ENCODE measurements around the gene CDH1. TPM values are rescaled to one million over a fixed set of nuclear protein-coding genes. Genes with fewer than 3 reads are reported as not detected.
"Not testable (repeated sequence)": the region's sequence is repeated elsewhere in the genome, so short reads cannot be mapped to it uniquely, and the experiment has no call there.

Gene CDH1
- not detected for total RNA-seq
- long read RNA-seq, donor 1: 0 reads
- long read RNA-seq, donor 2: 0 reads

DNA sequence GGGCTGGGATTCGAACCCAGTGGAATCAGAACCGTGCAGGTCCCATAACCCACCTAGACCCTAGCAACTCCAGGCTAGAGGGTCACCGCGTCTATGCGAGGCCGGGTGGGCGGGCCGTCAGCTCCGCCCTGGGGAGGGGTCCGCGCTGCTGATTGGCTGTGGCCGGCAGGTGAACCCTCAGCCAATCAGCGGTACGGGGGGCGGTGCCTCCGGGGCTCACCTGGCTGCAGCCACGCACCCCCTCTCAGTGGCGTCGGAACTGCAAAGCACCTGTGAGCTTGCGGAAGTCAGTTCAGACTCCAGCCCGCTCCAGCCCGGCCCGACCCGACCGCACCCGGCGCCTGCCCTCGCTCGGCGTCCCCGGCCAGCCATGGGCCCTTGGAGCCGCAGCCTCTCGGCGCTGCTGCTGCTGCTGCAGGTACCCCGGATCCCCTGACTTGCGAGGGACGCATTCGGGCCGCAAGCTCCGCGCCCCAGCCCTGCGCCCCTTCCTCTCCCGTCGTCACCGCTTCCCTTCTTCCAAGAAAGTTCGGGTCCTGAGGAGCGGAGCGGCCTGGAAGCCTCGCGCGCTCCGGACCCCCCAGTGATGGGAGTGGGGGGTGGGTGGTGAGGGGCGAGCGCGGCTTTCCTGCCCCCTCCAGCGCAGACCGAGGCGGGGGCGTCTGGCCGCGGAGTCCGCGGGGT, at the start of gene CDH1:
TSS of gene CDH1 (plus strand) at position 247 of the 684 bp plus-strand sequence. CDS start at position 371, 124 bp downstream.
- DNase-seq (ENCODE audit: low spot score): no peak
- intact Hi-C loops (cut with DNase I): no loop called here

DNA sequence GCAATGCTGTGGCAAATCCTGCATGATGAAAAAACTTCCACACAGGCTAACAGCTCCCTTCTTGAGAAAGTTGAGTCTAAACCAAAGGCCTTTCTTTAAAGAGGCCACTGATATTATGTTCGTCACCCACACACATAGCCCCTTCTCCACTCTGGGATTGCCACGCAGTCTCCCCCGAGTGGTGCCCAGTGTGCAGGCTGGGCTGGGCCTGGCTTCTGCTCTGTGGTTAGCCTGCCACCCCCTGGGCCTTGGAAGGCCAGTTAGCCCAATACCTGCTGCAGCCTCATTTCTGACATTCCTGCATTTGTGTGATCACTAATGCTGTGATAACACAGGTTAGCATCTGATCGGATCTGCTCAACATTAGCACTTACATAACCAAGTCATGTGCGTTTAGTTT, 47.2 kb upstream of the CDH1 start:
- intact Hi-C loops (cut with DNase I): loop anchor here in 1 of 2 donors (10.0 kb wide), 1 partner anchor 135 kb away; no protein-coding TSS in a partner anchor
- no peak for DNase-seq (ENCODE audit: low spot score)

DNA sequence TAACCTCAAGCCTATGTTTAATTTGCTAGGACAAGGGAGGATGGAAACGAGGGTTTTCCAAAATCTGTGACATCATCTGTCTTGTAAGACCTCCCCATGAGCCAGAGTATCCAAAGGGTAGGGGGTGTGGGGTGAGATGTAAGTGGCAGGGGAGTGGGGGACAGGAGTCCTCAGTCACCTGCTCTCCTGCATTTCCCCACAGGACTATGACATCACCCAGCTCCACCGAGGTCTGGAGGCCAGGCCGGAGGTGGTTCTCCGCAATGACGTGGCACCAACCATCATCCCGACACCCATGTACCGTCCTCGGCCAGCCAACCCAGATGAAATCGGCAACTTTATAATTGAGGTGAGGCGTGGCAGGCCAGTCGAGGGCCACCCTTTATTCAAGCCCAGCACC, 41.5 kb upstream of the CDH1 start:
- DNase-seq (ENCODE audit: low spot score): no peak
- intact Hi-C loops (cut with DNase I): no loop called here

DNA sequence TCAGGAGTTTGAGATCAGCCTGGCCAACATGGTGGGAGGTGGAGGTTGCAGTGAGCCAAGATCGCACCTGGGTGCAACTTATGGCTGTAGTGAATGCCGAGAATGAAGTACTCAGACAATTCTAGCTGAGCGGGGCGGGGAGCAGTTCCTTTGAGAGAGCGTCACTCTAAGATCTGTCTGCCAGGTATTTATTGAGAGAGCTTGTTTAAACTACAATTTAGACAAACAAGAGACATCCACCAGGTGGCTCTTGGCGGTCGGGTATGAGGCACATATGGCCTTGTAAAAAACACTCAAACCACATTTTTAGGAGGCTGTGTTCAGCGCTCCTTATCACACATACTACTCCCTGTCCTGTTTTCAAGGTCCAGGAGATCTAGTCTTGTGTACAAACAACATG, 40.6 kb upstream of the CDH1 start:
- no peak for DNase-seq (ENCODE audit: low spot score)
- intact Hi-C loops (cut with DNase I): no loop called here

DNA sequence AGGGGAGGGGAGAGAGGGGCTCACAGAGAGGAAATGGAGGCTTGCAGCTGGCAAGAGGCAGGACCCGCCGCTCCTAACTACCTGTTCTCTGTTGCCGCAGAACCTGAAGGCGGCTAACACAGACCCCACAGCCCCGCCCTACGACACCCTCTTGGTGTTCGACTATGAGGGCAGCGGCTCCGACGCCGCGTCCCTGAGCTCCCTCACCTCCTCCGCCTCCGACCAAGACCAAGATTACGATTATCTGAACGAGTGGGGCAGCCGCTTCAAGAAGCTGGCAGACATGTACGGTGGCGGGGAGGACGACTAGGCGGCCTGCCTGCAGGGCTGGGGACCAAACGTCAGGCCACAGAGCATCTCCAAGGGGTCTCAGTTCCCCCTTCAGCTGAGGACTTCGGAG, 39.0 kb upstream of the CDH1 start:
- DNase-seq (ENCODE audit: low spot score): no peak
- intact Hi-C loops (cut with DNase I): no loop called here

DNA sequence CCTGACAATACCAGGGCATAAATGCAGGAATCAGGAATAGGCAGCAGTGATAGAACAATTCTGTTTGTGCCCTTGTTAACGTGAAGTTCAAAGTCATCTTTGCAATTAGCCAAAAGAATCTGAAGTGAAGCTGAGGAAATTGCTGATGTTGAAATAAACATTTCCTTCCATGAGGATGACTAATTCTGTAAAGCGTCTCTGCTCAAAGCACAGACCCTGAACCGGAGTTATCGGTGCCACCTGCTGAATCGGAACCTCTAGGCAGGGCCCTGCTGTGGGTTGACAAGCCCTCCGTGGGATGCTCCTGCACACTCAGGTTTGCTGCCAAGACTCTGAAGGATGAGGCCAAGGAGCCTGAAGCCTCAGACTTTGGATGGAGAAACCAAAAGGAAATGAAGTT, 37.0 kb upstream of the CDH1 start:
- intact Hi-C loops (cut with DNase I): no loop called here
- no peak for DNase-seq (ENCODE audit: low spot score)

DNA sequence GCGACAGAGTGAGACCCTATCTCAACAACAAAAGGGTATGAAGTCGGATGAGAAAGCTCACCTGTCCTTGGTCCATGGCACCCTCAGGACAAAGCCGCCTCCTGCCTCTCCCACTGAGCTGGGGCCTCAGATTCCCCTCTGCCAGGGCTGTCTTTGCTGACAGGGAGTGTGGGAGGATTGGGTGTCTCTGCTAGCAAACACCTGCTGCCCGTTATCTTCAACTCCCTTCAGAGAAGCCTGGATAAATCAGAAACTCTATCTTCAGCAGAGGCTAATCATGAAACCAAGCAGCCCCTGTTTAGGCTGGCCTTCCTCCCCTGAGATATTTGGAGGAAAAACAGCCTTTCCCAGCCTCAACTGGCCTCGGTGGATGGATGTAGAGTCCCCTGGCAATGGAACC, 36.3 kb upstream of the CDH1 start:
- intact Hi-C loops (cut with DNase I): no loop called here
- no peak for DNase-seq (ENCODE audit: low spot score)

DNA sequence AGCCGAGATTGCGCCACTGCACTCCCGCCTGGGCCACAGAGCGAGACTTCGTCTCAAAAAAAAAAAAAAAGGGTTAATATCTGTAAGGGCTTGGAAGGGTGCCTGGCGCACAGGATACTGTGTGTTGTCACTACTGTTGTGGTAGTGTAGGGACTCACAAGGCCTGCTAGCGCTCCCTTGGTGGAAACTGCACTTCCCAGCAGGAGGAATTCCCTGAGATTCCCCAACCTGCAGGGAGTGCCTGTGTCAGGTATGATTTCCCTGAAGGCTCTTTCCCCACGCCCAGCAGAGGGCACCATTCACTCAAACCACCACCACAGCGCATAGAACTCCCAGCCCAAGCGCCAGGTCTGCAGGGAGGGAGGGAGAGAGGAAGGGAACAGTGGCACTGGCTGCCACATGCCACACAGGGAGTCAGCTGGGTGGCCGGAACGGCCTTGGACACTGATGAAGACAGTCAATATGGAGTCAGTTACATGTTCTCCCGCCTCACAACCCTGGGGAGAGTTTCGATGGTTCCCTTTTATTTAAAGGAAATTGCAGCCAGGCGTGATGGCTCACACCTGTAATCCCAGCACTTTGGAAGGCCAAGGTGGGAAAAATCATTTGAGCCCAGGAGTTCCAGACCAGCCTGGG, 32.7 kb upstream of the CDH1 start:
- peak; percentile 84 for DNase-seq (ENCODE audit: low spot score)
- intact Hi-C loops (cut with DNase I): no loop called here

DNA sequence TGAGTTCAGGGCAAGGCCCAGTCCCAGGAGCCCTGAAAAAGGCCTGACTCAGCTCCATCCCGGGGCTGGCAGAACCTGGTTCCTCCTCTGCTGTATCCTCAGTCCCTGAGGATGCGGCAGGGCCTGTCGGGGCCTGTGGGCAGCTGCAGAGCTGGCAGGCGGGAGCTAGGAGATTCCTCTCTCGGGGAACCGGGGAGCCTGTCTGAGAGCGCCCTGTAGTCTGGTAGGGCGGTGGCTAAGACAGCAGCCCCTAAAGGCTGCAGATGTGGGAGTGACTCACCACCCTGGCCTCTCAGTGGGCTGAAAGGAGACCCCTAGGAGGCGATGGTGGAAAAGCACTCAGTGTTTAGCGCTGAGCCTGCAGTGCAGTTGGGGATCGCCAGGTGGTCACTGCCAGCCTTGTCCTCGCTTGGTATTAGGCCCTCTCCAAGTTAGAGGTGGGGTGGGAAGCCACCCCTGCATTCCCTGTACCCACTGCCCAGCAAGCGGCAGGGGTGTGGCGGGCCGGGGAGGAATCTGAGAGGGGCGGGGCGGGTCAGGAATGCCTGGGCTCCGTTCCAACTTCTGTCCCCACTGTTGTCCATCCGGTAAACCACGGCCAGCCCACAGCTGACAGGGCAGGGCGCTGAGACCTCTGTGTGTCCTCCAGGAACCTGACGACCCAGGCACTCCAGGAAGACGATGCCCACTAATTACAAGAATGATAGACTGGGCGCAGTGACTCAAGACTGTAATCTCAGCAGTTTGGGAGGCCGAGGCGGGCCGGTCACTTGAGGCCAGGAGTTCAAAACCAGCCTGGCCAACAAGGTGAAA, 29.5 kb upstream of the CDH1 start:
- intact Hi-C loops (cut with DNase I): no loop called here
- no peak for DNase-seq (ENCODE audit: low spot score)

DNA sequence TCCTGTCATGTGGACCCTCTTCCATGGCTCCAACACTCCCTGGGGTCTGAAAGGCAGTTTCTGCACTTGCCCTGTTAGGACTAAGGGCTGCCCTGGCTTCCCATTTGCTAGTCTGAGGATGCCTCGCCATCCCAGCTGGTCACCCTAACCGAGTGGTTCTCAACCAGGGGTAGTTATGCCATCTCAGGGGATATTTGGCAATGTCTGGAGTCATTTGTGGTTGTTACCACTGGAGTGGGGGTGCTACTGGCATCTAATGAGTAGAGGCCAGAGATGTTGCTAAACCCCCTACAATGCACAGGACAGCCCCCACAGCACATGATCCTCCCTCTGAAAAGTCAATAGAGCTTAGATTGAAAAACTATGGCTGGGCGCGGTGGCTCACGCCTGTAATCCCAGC, 26.9 kb upstream of the CDH1 start:
- DNase-seq (ENCODE audit: low spot score): no peak
- intact Hi-C loops (cut with DNase I): no loop called here

DNA sequence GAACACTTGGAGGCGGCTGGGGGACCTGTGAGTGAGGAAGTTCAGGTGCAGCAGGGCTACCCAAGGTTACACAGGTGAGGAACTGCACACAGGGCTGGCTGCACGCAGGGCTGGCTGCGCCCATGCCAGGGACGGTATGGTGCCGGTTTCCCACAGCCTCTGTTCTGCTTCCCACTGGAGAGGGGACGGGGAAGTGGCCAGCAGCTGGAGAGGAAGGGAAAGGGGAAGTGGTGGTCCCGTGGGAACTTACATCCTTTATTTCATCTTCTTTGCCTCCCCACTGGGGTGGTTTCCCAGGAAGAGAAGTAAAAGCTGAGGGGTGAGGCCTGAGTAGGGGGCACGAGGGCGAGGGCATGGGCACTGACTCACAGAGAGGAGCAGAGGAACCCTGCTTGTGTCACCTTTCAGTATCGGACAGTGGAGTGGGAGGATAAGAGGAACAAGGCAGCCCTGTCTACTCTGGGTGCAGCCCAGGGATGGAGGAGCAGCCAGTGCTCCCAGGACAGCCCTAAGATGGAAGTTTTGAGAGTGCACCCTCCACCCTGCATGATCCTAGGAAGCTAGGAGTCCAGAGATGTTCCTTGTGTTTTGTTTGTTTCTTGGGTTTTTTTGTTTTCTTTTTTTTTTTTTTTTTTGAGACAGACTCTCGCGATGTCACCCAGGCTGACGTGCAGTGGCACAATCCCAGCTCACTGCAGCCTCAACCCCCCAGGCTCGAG, 25.5 kb upstream of the CDH1 start:
- DNase-seq (ENCODE audit: low spot score): no peak
- intact Hi-C loops (cut with DNase I): no loop called here

DNA sequence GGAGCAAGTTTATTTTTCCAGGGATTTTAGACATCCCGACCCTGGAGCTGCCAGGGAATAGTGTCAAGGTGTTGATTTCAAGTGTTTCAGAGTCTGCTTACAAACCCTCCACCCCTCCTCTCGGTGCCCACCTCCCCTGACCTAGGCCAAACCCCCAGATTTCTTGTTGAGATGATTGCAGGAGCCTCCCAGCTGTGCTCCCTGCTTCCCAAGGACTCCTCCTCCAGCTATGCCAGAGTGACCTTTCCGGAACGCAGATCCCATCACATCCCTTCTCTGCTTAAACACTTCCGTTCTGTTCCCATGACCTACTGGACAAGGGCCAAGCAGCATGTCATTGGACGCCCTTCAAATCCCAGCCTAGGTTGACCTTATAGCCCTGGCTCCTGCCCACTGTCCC, 23.7 kb upstream of the CDH1 start:
- no peak for DNase-seq (ENCODE audit: low spot score)
- intact Hi-C loops (cut with DNase I): no loop called here

DNA sequence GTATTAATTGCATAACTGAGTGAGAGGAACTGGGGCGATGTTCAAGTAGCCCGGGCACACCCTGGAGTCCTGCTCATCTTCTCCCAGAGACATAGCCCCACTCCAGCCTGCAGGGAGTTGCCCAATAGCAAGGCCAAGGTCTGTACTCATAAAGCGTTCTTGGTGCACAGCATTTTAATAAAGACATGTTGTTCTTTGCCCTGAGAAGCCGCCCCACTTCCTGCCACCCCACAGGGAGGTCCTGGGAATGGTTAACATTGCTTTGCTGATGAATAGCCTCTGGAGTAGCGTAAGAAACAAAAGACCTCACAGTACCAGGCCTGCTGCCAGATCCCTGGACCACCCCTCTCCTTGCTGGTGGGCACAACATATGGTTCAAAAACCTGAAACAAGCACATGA, 21.6 kb upstream of the CDH1 start:
- no peak for DNase-seq (ENCODE audit: low spot score)
- intact Hi-C loops (cut with DNase I): no loop called here

DNA sequence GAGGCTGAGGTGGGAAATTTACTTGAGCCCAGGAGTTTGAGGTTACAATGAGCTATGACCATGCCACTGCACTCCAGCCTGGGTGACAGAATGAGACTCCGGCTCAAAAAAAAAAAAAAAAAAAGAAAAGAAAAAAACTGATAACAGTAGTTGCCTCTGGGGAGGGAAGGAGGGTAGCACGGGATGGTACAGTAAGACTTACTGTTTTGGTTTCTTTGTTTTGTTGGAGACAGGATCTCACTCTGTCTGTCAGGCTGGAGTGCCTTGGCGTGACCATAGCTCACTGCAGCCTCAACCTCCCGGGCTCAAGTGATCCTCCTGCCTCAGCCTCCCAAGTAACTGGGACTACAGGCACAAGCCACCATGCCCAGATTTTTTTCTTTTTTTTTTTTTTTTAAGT, 20.6 kb upstream of the CDH1 start:
- DNase-seq (ENCODE audit: low spot score); intact Hi-C loops (cut with DNase I): not testable (repeated sequence)

DNA sequence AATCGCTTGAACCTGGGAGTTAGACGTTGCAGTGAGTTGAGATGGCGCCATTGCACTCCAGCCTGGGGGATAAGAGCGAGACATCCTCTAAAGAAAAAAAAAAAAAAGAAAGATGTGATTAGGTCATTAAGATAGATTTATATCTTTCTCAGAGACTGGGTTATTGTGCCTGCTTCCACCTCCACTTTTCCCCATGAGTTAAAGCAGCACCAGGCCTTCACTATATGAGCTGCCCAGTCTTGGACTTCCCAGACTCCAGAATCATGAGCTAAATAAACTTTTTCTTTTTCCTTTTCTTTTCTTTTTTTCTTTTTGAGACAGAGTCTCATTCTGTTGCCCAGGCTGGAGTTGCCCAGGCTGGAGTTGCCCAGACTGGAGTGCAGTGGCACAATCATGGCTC, 19.4 kb upstream of the CDH1 start:
- intact Hi-C loops (cut with DNase I): no loop called here
- no peak for DNase-seq (ENCODE audit: low spot score)

DNA sequence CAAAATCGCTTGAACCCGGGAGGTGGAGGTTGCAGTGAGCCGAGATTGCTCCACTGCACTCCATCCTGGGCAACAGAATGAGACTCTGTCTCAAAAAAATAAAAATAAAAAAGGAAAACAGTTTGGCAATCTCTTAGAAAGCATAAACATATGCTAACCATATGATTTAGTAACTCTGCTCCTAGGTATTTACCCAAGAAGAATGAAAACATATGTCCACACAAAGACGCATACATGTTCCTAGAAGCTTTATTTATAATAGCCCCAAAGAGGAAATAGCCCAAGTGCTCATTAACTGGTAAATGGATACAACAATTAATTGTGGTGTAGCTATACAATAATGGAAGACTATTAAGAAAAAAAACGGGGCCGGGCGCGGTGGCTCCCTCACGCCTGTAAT, 18.5 kb upstream of the CDH1 start:
- intact Hi-C loops (cut with DNase I): no loop called here
- no peak for DNase-seq (ENCODE audit: low spot score)

DNA sequence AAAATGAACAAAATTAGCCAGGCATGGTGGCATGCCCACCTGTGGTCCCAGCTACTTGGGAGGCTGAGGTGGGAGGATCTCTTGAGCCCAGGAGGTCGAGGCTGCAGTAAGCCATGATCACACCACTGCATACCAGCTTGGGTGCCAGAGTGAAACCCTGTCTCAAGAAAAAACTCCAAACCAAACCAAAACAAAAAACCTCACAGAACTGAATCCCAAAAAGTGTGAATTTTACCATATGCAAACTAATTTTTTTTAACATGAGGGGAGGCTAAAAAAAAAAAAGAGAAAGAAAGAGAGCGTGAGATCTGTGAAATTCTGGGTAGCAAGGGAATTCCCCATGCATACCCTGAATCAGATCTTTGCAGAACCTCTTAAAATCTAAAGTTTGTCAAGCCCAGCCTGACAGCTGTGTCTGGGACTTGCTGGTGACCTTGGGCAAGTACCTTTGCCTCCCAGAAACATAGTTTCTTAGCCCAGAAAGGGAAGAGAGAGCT, 17.1 kb upstream of the CDH1 start:
- no peak for DNase-seq (ENCODE audit: low spot score)
- intact Hi-C loops (cut with DNase I): loop anchor here in 1 of 2 donors (10.0 kb wide), 1 partner anchor 1215 kb away; no protein-coding TSS in a partner anchor

DNA sequence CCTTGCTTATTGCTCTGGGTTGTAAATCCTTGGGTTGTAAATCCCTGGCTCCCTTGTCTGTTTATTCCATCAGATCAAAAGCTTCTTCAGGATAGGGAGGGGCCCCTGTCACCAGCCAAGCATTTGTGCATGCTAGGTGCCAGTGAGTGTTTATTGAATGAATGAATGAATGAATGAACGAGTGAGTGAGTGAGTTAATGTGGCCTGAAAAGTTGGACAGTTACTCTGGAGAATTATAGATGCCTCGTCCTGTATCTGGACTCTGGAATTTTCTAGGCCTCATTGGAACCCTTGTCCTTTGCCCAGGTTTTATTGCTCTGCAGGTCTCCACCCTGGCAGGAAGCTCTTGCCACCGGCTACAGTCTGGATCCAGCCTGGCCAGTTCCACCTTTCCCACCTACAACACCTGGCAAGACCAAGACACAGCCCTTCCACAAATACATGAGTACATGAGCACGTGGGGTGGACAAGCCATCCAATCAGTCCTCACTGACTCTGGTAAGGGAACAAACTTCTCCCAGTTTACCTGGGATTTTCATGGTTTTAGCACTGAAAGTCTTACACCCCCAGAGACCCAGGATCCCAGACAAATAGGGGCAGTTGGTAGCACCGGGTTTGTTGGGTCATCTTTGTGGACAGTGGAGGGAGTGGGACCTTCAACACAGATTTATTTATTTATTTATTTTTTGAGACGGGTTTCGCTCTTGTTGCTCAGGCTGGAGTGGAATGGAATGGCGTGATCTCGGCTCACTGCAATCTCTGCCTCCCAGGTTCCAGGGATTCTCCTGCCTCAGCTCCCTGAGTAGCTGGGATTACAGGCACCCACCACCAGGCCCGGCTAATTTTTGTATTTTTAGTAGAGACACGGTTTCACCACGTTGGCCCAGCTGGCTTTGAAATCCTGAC, 14.7 kb upstream of the CDH1 start:
- DNase-seq (ENCODE audit: low spot score): no peak
- intact Hi-C loops (cut with DNase I): loop anchor here in 1 of 2 donors (10.0 kb wide), 1 partner anchor 1212 kb away; no protein-coding TSS in a partner anchor

Measured in posterior vena cava (tissue), 2 donors.